GM19035 (cell line): ENCODE results near the gene SPOCK1.

ENCODE experiments used
- ATAC-seq: cut with Tn5 transposase; IDR thresholded peaks from one replicate; pipeline ENCODE4 v1.9.1; 2021; ENCODE audit not compliant: unreplicated experiment

The SPOCK1 gene

GRCh38 chr5:137036640-137037039 lies 462.5 kb downstream of the SPOCK1 start:
- no peak for ATAC-seq

- ATAC-seq, result no peak
Observed at GRCh38 chr5:137035480-137035878, 463.6 kb downstream of the SPOCK1 start.

DNA sequence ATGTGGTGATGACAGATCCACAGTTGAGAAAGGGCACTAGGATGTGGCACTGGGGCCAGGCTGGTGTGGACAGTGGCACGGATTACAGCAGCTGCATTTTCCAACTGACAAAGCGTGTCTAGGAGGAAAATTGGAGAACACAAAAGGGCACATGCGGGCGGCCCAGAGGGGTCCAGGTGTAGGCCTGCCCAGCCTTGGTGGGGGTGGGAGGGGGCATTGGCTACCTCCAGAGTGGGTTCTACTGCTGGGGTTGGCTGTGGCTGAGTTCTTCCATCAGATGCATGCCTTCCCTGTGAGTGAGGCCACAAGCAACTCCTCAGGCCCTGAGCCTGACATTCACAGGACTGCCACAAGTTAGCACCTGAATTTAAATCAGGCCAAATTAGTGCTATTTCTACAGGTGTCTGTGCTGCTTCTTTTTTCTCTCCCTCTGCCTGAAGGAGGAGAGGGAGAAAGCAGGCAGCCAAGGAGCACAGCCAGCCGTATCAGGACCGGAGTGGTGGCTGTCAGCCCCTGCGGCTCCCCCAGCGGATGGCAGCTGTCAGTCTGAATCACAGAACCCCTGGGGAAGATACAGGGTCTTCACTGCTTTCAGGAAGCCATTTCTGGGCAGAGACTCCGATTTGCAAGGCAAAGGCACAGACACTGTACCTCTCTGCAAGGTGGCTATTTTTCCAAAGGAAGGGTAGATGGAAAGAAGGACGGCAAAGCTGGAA lies 464.2 kb downstream of the SPOCK1 start:
- no peak for ATAC-seq

DNA sequence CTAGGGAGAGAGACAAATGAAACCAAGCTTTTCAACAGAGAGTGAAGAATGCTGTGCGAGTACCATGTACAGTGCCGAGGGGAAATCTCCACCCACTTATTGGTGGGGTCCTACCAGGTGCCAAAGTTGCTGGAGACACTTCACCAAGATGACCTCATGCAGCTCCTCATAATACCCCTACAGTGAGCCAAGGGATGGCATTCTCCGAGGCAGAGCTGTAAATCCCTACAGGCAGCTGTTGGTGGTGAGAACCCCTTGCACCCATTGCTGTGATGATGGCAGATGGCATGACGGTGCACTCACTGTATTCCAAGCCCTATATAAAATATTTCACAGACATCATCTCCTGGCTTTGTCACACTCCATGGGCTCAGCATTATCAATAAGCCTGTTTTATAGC lies 464.9 kb downstream of the SPOCK1 start:
- ATAC-seq, result no peak

DNA sequence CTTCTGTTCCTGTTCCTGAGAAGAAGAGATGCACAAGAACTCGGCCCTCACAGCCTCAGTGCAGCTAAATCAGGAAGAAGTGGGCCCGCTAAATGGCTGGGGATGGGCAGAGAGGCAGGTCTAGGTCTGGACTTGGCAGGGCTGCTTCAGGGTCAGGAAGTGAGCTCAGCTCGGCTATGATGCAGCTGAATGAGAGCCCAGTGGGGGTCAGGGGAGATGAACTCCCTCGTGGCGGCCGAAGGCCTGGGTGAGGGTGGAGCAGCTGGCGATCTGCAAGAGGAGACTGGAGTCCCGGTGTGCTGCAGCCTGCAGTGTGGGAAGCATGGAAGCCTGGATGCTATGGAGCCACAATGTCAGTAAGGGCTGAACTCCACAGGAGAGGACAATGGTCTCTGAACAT lies 466.2 kb downstream of the SPOCK1 start:
- ATAC-seq, result no peak

GRCh38 chr5:137027758-137028157 lies 471.4 kb downstream of the SPOCK1 start:
- no peak for ATAC-seq

GRCh38 chr5:137026296-137026695 lies 472.8 kb downstream of the SPOCK1 start:
- ATAC-seq, result no peak

DNA sequence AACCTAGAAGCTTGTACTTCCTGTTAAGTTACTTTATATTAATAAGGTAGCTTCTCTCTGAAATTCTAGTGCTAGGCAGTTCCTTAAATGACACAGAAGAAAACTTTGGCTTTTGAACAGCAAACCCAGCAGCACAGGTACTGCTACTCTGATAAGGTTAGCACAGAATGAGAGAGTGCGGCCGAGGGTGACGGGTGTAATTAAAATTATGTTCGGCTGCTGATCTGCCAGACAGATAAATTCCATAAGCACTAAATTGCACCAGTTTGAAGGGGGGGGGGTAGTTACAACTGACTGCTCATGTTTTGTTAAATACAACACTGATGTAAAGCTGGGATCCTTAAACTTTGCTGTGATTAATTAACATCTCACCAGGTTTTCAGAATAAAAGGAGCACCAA lies 475.1 kb downstream of the SPOCK1 start:
- ATAC-seq, result no peak

DNA sequence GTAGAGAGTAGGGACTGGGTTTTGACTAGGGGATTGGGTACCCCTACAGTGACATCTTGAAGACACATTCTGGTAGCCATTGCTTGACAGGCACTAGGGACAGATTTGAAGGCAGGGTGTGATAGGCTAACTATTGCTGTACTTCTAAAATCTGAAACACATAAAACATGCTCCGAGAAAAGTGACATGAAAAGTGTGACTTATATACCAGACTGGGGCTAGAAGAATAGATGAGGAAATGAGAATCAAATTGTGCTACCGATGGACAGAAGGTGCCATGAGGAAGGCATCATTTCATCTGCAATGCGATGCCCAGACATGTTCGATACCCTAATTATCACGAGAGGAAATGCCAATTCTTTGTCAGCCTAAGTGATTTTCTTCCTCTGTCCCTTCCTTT lies 475.8 kb downstream of the SPOCK1 start:
- no peak for ATAC-seq

DNA sequence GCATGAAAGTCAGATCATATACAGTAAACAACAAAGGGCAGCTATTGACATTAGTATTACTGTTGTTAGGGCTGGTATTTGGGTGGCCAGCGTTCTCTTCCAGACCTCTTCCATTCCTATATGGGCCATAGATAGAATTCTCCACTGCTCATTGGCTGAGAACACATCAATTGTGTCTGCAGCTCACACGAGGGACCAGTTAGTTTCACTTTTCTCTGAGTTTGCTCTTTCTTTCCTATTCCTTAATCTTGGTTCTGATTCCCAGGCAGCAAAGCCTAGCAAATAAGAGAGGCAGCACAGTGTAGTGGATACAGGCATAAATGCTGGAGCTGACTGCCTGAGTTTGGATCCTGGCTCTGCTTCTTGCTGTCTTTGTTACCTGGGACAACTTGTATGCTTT lies 476.4 kb downstream of the SPOCK1 start:
- no peak for ATAC-seq

DNA sequence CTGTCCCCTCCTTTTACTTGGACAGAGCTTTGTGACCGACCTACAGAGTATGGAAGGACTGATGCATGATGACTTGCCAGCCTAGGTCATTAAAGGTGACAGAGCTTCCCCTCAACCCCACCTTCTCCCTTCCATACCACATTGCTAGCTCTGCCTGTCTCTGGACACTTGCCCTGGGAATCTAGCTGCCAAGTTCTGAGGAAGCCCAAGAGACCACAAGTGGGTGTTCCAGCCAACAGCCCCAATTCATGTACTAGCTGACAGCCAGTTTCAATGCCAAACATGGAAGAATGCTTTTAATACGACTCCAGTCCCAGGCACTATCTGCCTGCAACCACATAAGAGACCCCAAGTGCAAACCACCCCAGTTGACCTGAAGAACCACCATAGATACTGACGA lies 477.1 kb downstream of the SPOCK1 start:
- ATAC-seq, result no peak

- no peak for ATAC-seq
Observed at GRCh38 chr5:137019229-137019628, 479.9 kb downstream of the SPOCK1 start.

DNA sequence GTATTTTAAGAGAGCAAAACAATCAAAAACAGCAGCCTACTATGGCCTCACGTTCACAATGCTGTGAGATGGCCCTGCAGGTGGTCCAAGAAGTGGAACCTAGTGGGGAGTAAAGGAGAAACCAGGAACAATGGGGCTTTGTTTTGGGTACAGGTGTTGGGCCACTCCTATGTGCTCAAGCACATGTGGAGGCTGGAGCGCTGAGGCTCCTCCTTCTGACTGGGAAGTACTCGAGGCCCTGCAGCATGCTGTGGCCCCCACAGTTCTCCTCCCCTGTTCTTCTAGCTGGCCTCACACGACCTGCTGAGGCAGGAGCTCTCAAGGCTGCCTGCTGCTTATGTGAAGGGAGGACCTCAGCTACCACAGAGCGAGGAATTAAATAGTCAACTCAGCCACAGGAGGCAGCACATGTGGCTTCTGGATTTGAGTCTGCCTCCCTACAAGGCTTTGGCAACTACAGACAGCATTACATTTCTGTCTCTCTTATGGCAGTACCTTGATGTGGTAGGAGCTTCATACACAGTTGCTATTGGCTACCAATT lies 482.3 kb downstream of the SPOCK1 start:
- no peak for ATAC-seq

DNA sequence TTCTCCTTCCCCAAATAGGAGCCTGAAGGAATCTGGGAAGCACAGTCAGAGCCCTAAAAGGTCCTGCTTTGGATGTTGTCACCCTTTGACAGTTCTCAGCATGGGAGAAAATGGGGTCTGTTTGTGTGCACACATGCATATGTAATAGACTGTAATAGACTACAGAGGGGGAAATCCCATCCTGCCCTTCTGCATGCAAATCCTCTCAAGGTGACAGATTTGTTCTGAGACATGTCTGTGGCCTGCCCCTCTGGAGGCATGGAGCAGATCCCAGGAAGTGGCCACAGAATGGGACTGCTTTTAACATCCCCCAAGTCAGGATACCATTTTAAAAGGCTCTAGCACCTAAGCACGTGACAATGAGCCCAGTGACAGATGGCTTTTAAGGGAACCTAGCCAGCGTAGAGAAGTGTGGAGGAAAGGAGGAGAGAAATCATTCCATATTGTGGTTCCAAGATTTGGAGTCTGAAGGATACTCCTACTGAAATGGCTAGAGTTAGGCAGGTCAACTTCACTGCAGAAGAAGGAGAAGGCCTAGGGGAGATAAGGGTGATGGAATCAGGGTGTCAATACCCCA lies 483.5 kb downstream of the SPOCK1 start:
- ATAC-seq, result no peak

- no peak for ATAC-seq
Observed at GRCh38 chr5:137014731-137015130, 484.4 kb downstream of the SPOCK1 start.

DNA sequence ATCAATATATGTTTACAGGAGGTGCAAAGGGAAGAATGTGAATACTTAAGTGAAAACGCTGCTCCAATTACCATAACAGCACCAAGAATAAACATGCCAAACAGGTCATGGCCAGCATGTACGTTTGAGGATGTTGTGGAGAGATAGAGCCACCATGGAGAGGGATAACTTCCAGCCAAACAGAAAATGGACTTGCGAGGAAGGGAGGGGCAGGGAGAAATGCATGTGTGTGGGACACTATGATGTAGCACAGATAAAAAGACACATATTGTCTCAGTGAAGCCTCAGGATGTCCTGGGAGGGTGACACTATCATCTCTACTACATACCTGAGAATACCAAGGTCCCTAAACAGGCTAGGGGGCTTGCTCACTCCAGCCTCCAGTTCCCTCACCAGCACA lies 488.9 kb downstream of the SPOCK1 start:
- no peak for ATAC-seq

DNA sequence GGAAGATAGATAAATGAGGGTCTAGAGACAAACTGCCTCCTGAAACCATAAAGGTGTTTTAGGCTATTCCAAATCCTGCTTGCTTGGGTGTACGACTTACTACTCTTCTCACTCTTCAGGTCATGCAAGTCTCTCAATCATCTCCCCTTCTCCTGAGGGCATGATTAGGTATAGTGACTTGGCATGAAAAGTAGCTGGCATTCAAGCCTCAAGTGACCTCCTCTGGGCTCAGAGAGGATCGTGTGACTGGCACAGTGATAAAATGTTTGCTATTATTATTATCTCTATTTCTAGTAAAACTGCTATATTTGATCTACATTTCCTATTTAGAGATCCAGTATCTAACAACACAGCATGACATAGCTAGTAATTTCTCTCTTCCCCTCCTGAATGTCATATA lies 494.8 kb downstream of the SPOCK1 start:
- no peak for ATAC-seq

- no peak for ATAC-seq
Observed at GRCh38 chr5:137001026-137001569, 498.0 kb downstream of the SPOCK1 start.

GRCh38 chr5:136999787-137000186 lies 499.3 kb downstream of the SPOCK1 start:
- no peak for ATAC-seq

- ATAC-seq, result no peak
Observed at GRCh38 chr5:136998854-136999357, 500.2 kb downstream of the SPOCK1 start.

DNA sequence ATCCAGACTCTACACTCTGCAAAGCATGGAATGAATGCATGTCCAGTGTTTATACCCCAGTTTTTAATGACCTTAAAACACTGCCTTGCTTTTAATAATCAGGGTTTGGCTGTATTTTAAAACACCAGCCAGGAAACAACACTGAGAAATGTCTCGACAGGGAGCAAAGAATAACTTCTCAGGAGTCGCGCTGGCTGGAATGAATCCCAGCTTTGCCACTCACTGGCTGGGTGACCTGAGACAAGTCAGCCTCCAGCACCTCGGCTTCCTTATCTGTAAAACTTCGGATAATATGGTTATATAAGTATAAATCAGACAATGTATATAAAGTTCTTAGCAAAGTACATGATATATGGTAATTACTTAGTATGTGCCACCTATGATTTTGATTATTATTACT lies 505.0 kb downstream of the SPOCK1 start:
- no peak for ATAC-seq

DNA sequence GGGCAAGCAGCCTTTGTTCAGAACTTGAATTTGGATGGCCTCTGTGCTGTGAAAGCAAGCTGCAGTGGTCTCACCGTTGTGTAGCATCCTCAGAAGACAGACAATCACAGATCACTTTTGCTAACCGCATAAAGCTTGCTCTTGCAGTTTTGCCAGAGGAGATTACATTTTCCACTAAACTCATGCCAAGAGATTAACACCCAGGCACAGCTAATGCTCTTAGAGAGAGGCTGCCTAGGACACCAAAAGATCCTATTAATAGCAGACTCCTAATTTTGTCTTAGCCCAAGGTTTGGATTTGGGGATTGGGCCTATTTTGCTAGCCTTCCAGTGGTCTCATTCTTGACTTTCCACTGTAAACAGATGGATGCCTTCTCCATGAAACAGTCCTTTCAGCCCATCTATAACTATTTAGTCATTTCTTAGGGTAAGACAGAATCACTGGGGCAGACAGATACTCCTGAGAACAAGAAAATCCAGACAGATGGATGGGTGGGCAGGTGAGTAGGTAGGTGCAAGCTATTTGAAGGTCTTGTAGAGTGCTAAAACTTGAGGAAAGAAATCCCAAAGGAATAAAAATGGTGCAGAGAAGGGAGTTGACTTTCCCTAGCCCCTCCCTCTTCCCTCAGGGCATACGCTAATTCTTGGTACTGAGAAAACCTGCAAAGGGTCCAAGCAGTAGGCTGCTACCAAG lies 506.2 kb downstream of the SPOCK1 start:
- no peak for ATAC-seq
